UCSD-AML1 (cell line): Measurements from ENCODE around the gene TEX28.
"Not testable (repeated sequence)": the region's sequence is repeated elsewhere in the genome, so short reads cannot be mapped to it uniquely, and the experiment has no call there.

Experiments used
- DNase-seq: peaks from one replicate; lab custom pipeline; 2025; ENCODE audit not compliant: unreplicated experiment; lab: John Stamatoyannopoulos, UW

Gene TEX28

GRCh38 chrX:154294791-154295574, at the start of gene TEX28:
Gene TEX28 (minus strand): TSS chrX:154295124. CDS start chrX:154292117, 3,007 bp downstream.
- DNase-seq = no peak

GRCh38 chrX:154343620-154344019, 48.7 kb upstream of the TEX28 start:
- DNase-seq = not testable (repeated sequence)

- not testable (repeated sequence) for DNase-seq
These were observed 48.1 kb upstream of the TEX28 start for GRCh38 chrX:154343063-154343462.

GRCh38 chrX:154341399-154342298, 46.7 kb upstream of the TEX28 start:
- not testable (repeated sequence) for DNase-seq

- DNase-seq = no peak
These were observed 39.6 kb upstream of the TEX28 start for GRCh38 chrX:154334496-154334895.

- DNase-seq = no peak
These were observed 38.9 kb upstream of the TEX28 start for GRCh38 chrX:154333837-154334271.

GRCh38 chrX:154333116-154333515, 38.2 kb upstream of the TEX28 start:
- DNase-seq = no peak

- DNase-seq = no peak
These were observed 37.6 kb upstream of the TEX28 start for GRCh38 chrX:154332561-154332960.

- DNase-seq = no peak
These were observed 34.4 kb upstream of the TEX28 start for GRCh38 chrX:154329294-154329693.

GRCh38 chrX:154328646-154329045, 33.7 kb upstream of the TEX28 start:
- no peak for DNase-seq

- no peak for DNase-seq
These were observed 32.3 kb upstream of the TEX28 start for GRCh38 chrX:154327038-154327820.

- DNase-seq = no peak
These were observed 30.6 kb upstream of the TEX28 start for GRCh38 chrX:154325541-154325940.

GRCh38 chrX:154323537-154323936, 28.6 kb upstream of the TEX28 start:
- no peak for DNase-seq

GRCh38 chrX:154322890-154323289, 28.0 kb upstream of the TEX28 start:
- no peak for DNase-seq

- no peak for DNase-seq
These were observed 26.7 kb upstream of the TEX28 start for GRCh38 chrX:154321594-154321993.

- no peak for DNase-seq
These were observed 26.2 kb upstream of the TEX28 start for GRCh38 chrX:154321152-154321551.

- DNase-seq = no peak
These were observed 25.5 kb upstream of the TEX28 start for GRCh38 chrX:154320406-154320805.

GRCh38 chrX:154317391-154317995, 22.6 kb upstream of the TEX28 start:
- no peak for DNase-seq

- DNase-seq = no peak
These were observed 20.5 kb upstream of the TEX28 start for GRCh38 chrX:154315416-154315815.

GRCh38 chrX:154313147-154313546, 18.2 kb upstream of the TEX28 start:
- no peak for DNase-seq

- DNase-seq = no peak
These were observed 17.2 kb upstream of the TEX28 start for GRCh38 chrX:154312116-154312515.
